SK-N-SH (cell line): ENCODE results near the gene ABHD2.

Experiments used
- CHD2 ChIP-seq: fragments of 150-350 bp; IDR thresholded peaks from 2 replicates; pipeline ENCODE4 v1.6.1; 2018; ENCODE audit warnings: low read length; ENCODE audit not compliant: partially characterized antibody
- EP300 ChIP-seq, 2 experiments: IDR thresholded peaks; 2 replicates each; pipeline versions ENCODE4 v1.4.0 to v1.6.1; 2012; ENCODE audit warnings: borderline replicate concordance in 1 of 2, low read depth in 1 of 2, low read length in 1 of 2
- EZH2phosphoT487 ChIP-seq: fragments of 200-600 bp; sonication (generic); IDR thresholded peaks from 2 replicates; pipeline ENCODE4 v1.6.1; 2017; ENCODE audit warnings: low read depth, mixed run types, mild to moderate bottlenecking, antibody characterized with exemption, moderate library complexity, borderline replicate concordance
- JUND ChIP-seq: IDR thresholded peaks from 2 replicates; pipeline ENCODE4 v1.4.0; 2012
- MAX ChIP-seq: IDR thresholded peaks from 2 replicates; pipeline ENCODE4 v1.4.0; 2012; ENCODE audit warnings: low read depth
- NFIC ChIP-seq: IDR thresholded peaks from 2 replicates; pipeline ENCODE4 v1.4.0; 2012; ENCODE audit warnings: borderline replicate concordance
- POLR2AphosphoS5 ChIP-seq: IDR thresholded peaks from 2 replicates; pipeline ENCODE4 v1.6.1; 2012; ENCODE audit warnings: low read depth, low read length
- RCOR1 ChIP-seq: fragments of 150-350 bp; IDR thresholded peaks from 2 replicates; pipeline ENCODE4 v1.6.1; 2017; ENCODE audit warnings: antibody characterized with exemption, low read length
- REST ChIP-seq: IDR thresholded peaks from 2 replicates; pipeline ENCODE4 v1.6.1; 2012; ENCODE audit warnings: mild to moderate bottlenecking, low read depth, low read length, moderate library complexity
- RXRA ChIP-seq: IDR thresholded peaks from 2 replicates; pipeline ENCODE4 v1.4.0; 2012; ENCODE audit warnings: low read depth, mild to moderate bottlenecking, borderline replicate concordance
- USF2 ChIP-seq: fragments of 150-350 bp; IDR thresholded peaks from 2 replicates; pipeline ENCODE4 v1.6.1; 2017; ENCODE audit warnings: antibody characterized with exemption, low read length, low read depth, borderline replicate concordance
- ZBTB33 ChIP-seq: IDR thresholded peaks from 2 replicates; pipeline ENCODE4 v1.4.0; 2012; ENCODE audit warnings: low read depth, borderline replicate concordance
- TF ChIP-seq, protein P1 (sequence below): fragments of 200-600 bp; sonication (generic); IDR thresholded peaks from 2 replicates; pipeline ENCODE4 v1.6.1; 2017; ENCODE audit warnings: antibody characterized with exemption, mild to moderate bottlenecking, moderate library complexity

- no peak for TF ChIP-seq CHD2
- no peak for TF ChIP-seq JUND
- no peak for TF ChIP-seq NFIC
- TF ChIP-seq RCOR1, result no peak
- TF ChIP-seq, protein P1, sequence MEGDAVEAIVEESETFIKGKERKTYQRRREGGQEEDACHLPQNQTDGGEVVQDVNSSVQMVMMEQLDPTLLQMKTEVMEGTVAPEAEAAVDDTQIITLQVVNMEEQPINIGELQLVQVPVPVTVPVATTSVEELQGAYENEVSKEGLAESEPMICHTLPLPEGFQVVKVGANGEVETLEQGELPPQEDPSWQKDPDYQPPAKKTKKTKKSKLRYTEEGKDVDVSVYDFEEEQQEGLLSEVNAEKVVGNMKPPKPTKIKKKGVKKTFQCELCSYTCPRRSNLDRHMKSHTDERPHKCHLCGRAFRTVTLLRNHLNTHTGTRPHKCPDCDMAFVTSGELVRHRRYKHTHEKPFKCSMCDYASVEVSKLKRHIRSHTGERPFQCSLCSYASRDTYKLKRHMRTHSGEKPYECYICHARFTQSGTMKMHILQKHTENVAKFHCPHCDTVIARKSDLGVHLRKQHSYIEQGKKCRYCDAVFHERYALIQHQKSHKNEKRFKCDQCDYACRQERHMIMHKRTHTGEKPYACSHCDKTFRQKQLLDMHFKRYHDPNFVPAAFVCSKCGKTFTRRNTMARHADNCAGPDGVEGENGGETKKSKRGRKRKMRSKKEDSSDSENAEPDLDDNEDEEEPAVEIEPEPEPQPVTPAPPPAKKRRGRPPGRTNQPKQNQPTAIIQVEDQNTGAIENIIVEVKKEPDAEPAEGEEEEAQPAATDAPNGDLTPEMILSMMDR, result no peak
- no peak for TF ChIP-seq EP300 (IDR thresholded peaks at IDR 0.05; ENCODE audit: borderline replicate concordance in 1 of 2, low read depth in 1 of 2, low read length in 1 of 2)
- no peak for TF ChIP-seq EZH2phosphoT487
- no peak for TF ChIP-seq RXRA
- no peak for TF ChIP-seq USF2
- no peak for TF ChIP-seq REST
- TF ChIP-seq POLR2AphosphoS5, result no peak
- TF ChIP-seq ZBTB33, result no peak
- no peak for TF ChIP-seq MAX
These were observed 120.8 kb downstream of the ABHD2 start for GRCh38 chr15:89209057-89209456.
